ENCODE measurements around the gene POLG2.
"Not testable (repeated sequence)": the region's sequence is repeated elsewhere in the genome, so short reads cannot be mapped to it uniquely, and the experiment has no call there.

POLG2 gene

GRCh38 chr17:64437944-64438525 is 58.8 kb downstream of the POLG2 start:
- no peak for DNase-seq

- DNase-seq: no peak
Measured at GRCh38 chr17:64431534-64431933, 65.3 kb downstream of the POLG2 start.

GRCh38 chr17:64430036-64430435 is 66.8 kb downstream of the POLG2 start:
- DNase-seq: not testable (repeated sequence)

- no peak for DNase-seq
Measured at GRCh38 chr17:64428406-64428805, 68.4 kb downstream of the POLG2 start.
